NK-92 (cell line): ENCODE results near the gene CNBP.
"Not testable (repeated sequence)": the region's sequence is repeated elsewhere in the genome, so short reads cannot be mapped to it uniquely, and the experiment has no call there.

Experiments
- DNase-seq: peaks from one replicate; lab custom pipeline; 2025; ENCODE audit not compliant: unreplicated experiment; lab: John Stamatoyannopoulos, UW

Gene CNBP

DNA sequence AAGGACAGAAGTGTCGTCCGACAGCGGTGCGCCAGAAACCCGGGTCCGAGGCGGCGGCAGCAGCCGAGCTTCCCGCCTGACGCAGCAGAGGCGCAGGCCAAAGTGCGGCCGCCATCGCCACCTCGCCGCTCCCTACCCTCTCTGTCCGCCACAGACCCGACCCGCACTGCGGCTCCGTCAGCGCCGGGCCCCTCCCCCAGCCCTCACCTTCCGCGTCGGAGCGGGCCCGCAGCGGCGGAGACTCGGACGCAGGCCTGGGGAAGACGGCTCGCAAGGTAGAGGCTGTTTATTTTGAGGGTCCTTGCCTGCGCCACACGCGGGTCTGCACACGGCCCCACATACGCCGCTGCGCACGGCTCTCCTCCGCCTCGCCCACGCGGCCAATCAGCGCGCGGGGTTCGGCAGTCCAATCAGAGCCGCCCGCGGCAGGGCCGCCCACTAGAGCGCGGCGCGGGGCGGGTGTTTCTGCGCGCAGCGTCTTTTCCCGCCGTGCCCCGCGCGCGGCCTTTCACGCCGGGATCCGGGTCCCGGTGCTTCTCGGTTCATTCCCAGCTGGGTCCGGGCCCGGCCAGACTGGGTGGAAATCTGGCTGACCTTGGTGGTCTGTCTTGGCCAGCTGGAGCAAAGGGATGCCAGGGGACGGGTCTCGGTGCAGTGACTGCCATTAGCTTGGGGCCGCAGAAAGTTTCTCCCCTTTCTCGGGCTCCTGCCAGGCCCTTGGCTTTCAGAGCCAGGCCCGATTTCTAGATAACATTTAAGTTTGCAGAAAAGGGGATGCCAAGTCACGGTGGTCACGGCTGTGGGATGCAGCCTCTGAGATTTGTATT is at the start of gene CNBP:
Gene CNBP, minus strand, starts transcription at position 328 of the 827 bp plus-strand sequence. CDS start 12,139 bp downstream, outside the sequence.
- DNase-seq: peak; percentile 30

DNA sequence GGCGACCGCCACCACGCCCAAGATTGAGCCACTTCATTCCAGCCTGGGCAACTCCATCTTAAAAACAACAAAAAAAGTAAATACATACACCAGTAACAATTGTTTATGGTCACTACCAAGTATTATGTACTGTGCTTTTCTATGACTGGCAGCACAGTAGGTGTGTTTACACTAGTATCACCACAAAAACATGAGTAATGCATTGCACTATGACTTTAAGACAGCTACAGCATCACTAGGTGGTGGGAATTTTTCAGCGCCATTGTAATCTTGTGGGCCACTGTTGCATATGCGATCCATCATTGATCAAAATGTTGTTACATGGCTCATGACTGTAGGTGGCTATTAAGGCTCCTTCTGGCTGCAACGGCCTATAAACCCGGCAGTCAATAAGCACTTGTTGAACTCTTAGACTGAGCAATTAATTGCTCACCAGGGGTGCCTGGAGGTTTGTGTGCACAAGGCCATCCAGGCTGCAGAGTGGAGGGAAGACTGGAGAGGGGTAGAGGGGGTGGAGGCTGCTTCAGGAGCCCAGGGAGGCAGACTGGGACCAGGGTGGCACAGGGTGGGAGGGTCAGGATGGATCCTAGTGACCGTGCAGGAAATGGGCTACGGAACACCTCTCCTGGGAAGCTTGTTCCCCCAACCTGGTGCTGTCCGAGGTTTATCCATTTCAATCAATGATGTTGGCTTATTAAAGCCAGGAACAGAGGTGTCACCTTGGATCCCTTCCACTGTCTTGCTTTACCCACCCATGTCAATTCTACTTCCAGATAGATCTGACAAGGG is 47.8 kb upstream of the CNBP start:
- DNase-seq: no peak

DNA sequence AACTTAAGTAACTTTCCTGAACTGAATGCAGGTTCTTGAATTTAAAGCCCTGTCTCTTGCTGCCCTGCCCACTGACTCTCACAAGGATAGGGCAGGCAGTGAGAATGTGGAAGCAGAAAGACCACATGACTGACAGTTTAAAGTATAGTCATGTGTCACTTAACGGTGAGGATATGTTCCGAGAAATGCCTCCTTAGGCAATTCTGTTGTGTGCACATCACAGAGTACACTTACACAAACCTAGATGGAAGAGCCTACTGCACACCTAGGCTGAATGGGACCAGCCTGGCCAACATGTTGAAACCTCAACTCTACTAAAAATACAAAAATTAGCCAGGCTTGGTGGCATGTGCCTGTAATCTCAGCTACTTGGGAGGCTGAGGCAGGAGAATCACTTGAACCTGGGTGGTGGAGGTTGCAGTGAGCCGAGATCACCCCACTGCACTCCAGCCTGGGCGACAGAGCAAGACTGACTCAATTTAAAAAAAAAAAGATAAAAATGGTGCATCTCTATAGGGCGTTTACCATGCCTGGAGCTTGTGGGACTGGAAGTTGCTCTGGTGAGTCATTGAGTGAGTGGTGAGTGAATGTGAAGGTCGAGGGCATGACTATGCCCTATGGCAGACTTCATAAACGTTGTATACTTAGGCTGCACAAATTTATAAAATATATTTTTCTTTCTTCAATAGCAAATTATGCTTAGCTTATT is 46.8 kb upstream of the CNBP start:
- no peak for DNase-seq

DNA sequence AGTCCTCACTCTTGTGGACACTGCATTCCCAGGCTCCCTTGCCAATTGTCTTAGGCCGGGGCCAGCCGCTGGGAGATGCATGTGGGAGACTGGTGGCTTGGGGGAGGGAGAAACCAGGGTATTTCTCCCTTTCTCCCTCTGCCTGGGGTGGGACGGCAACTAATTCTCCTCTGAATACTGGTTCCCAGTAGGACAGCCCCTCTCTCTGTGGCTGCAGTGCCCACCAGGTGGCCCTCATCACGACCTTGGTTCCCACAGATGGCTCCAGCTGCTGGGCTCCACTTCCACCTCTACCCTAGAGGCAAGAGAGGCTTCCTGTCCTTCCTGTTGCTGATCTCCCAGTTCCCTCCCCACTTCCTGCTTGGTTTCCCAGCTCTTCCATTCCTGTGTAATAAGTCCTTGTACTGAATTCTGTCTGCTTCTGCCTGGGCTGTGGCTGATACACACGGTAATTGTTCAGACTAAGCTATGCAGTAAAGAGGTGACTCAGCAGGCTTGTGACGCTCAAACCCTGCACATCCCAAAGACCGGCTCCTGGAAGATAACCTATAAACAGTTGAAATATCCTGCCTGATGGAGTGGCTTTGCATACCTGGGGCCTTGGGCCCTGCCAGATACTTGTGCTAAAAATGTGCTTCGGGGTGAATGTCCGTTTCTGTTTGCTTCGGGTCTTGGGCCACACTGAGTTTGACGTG is 45.3 kb upstream of the CNBP start:
- no peak for DNase-seq

GRCh38 chr3:129226374-129226773 is 42.7 kb upstream of the CNBP start:
- no peak for DNase-seq

GRCh38 chr3:129224984-129225393 is 41.3 kb upstream of the CNBP start:
- no peak for DNase-seq

DNA sequence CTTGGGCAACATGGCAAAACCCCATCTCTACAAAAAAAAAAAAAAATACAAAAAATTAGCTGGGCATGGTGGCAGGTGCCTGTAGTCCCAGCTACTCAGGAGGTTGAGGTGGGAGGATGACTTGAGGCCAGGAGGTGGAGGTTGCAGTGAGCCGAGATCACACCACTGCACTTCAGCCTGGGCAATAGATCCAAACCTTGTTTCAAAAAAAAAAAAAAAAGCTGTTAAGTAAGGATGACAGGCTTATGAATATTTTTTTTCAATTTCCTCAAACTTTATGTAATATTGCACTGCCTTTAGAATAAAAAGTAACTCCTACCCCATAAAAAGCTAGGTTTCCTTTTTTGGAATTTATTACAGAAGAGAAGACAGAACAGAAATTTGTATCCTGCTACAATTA is 40.7 kb upstream of the CNBP start:
- DNase-seq: not testable (repeated sequence)

- no peak for DNase-seq
These were observed 35.0 kb upstream of the CNBP start for GRCh38 chr3:129218742-129219141.

- DNase-seq: no peak
These were observed 29.5 kb upstream of the CNBP start for GRCh38 chr3:129213238-129213637.

DNA sequence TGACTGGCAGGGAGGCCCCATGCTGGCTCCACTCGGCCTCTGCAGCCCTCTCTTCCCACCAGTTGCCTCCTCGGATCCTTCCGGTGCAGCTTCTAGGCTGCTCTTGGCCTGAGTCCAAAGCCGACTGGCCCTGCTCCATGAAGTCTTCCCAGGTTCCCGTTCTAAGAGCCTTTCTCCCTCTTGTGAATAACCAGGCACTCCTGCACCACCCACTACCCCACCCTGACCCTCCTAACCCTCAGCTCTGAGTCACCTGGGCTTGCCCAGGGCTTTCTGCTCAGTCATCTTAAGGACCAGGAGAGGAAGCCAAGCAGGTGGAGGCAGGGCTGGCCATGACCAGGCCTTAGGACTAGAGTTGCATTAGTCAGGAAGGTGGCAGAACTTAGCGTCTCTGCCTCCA is 28.1 kb upstream of the CNBP start:
- DNase-seq: no peak

GRCh38 chr3:129211345-129211744 is 27.6 kb upstream of the CNBP start:
- DNase-seq: no peak

DNA sequence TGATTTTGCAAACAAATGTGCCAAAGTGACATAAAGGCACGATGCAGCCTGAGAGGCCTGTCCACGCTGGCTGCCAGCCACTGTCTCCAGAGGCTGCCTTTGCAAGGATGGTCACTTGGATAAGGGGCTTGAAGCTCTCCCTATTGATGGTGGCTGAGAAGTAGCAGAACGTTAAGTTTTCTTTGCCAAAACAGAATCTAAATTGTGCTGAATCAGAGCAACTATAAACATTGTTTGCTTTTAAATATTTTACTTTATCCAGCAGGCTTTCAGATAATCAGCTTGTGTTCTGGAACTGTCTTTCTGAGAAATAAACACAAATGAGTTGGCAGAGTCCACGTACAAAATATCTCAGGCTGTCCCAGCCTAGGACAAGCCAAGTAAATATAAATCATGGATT is 23.8 kb upstream of the CNBP start:
- DNase-seq: no peak

- no peak for DNase-seq
These were observed 21.6 kb upstream of the CNBP start for GRCh38 chr3:129205109-129205832.

DNA sequence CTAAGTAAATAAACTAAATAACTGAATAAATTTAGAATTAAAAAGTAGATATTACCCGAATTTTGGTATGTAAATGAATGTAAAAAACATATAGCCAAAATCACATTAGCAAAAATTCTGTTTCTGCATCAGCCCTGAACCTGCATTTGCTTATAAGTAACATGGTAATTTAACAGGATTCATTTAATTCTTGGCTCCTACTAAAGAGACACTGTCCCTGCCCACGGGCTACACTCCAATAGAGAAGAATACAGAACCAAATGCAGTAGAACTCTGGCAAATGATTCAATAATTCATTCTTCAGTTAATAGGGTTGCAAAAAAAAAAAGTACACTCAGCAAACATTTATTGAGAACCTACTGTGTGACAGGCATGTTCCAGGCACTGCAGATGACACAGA is 20.8 kb upstream of the CNBP start:
- no peak for DNase-seq

- no peak for DNase-seq
These were observed 15.7 kb upstream of the CNBP start for GRCh38 chr3:129199366-129199765.

- no peak for DNase-seq
These were observed 13.6 kb upstream of the CNBP start for GRCh38 chr3:129197321-129197720.

GRCh38 chr3:129196601-129197000 is 12.9 kb upstream of the CNBP start:
- DNase-seq: no peak

DNA sequence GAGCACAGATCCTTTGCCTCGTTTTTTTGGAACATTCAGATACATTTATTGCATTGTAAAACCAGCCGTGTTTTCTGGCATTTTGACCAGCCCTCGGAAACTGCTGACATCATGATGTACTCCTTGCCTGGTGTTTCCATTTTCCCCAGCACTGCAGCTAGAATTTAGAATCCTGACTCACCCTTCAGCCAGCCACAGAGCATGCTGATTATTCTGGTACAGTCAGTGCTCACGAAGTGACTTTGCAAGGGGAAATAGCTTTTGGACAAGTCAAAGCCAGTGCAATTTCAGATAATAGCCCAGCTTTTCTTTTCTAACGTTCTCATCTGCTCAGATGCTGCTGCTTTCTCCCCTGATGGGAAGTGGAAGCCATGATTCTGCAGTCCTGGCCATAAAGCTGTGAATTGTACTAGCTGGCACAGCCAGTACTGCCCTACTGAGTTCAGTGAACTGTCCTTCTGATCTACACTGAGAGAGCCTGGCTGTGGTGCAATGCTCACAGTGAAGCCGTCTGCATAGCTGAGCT is 12.1 kb upstream of the CNBP start:
- no peak for DNase-seq

DNA sequence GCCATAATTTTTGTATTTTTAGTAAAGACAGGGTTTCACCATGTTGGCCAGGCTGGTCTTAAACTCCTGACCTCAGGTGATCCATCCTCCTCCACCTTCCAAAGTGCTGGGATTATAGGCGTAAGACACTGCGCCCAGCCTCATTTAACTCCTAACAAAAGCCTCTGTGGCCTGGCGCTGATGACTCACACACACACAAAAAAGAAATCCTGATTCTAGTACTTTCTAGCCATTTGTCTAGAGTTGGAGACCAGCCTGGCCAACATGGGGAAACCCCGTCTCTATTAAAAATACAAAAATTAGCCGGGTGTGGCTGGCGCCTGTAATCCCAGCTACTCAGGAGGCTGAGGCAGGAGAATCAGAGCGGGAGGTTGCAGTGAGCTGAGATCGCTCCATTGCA is 6.1 kb upstream of the CNBP start:
- not testable (repeated sequence) for DNase-seq

DNA sequence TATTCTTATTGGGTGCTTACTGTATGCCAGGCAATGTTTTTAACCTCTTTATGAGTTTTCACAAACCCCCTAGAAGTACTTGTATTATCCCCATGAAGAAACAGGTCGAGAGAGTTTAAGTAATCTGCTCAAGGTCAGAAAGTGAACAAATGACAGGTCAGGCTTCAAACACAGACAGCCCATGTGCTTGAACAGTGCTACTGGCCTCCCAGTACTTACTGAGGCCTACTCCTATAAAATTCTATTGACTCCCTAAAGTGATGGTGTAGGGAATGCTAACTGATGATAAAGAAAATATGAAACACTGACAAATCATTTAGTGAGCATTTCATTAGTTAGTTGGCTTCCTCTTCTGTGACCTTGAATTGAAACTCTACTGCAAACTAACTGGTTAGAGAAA is 4.2 kb upstream of the CNBP start:
- no peak for DNase-seq
